ACHN (cell line): ENCODE data around the gene KCTD19.

Experiments
- DNase-seq: peaks from one replicate; pipeline ENCODE4 v3.0.0-alpha.2; 2015
- in situ Hi-C: cut with HindIII; loops from 2 replicates; pipeline ENCODE4 v1.10.0; 2017; ENCODE audit warnings: low sequenced_read_pairs, low pct_ligation_motif_present, low pct_unique_long_range_greater_than_20kb

The KCTD19 gene

GRCh38 chr16:67270931-67271338 is 55.6 kb downstream of the KCTD19 start:
- DNase-seq = no peak
- in situ Hi-C loops = no loop called here

GRCh38 chr16:67269766-67270165 is 56.8 kb downstream of the KCTD19 start:
- in situ Hi-C loops = no loop called here
- peak; percentile 85 for DNase-seq

- peak; percentile 99 for DNase-seq
- in situ Hi-C loops = no loop called here
Observed at GRCh38 chr16:67268136-67268579, 58.4 kb downstream of the KCTD19 start.

GRCh38 chr16:67265834-67266233 is 60.7 kb downstream of the KCTD19 start:
- in situ Hi-C loops = no loop called here
- DNase-seq = no peak

- DNase-seq = no peak
- in situ Hi-C loops = no loop called here
Observed at GRCh38 chr16:67264866-67265265, 61.7 kb downstream of the KCTD19 start.

- in situ Hi-C loops = no loop called here
Observed at GRCh38 chr16:67264277-67264676, 62.3 kb downstream of the KCTD19 start.

GRCh38 chr16:67263201-67263600 is 63.3 kb downstream of the KCTD19 start:
- in situ Hi-C loops = no loop called here
- DNase-seq = no peak

More at GRCh38 chr16:67264277-67264676, 62.3 kb downstream of the KCTD19 start:
- no peak for DNase-seq

- DNase-seq = peak; percentile 71
- in situ Hi-C loops = no loop called here
Observed at GRCh38 chr16:67260426-67261063, 66.0 kb downstream of the KCTD19 start.

GRCh38 chr16:67259705-67260104 is 66.8 kb downstream of the KCTD19 start:
- no peak for DNase-seq
- in situ Hi-C loops = no loop called here

- in situ Hi-C loops = no loop called here
- DNase-seq = no peak
Observed at GRCh38 chr16:67258161-67258835, 68.2 kb downstream of the KCTD19 start.

GRCh38 chr16:67257486-67258160 is 68.9 kb downstream of the KCTD19 start:
- no peak for DNase-seq
- in situ Hi-C loops = no loop called here

- DNase-seq = no peak
- in situ Hi-C loops = no loop called here
Observed at GRCh38 chr16:67256701-67257230, 69.8 kb downstream of the KCTD19 start.

GRCh38 chr16:67255553-67256221 is 70.9 kb downstream of the KCTD19 start:
- in situ Hi-C loops = no loop called here

GRCh38 chr16:67254801-67255552 is 71.6 kb downstream of the KCTD19 start:
- in situ Hi-C loops = no loop called here
- DNase-seq = no peak

More at GRCh38 chr16:67255553-67256221, 70.9 kb downstream of the KCTD19 start:
- DNase-seq = no peak

GRCh38 chr16:67252609-67253497 is 73.7 kb downstream of the KCTD19 start:
- DNase-seq = no peak
- in situ Hi-C loops = no loop called here

- in situ Hi-C loops = no loop called here
- no peak for DNase-seq
Observed at GRCh38 chr16:67250045-67250327, 76.6 kb downstream of the KCTD19 start.

- no peak for DNase-seq
- in situ Hi-C loops = no loop called here
Observed at GRCh38 chr16:67249178-67250044, 77.1 kb downstream of the KCTD19 start.
